Heart right ventricle (tissue), 16 donors: ENCODE results near the gene PLCH1. TPM values are rescaled to one million over a fixed set of nuclear protein-coding genes. Genes with fewer than 3 reads are reported as not detected.

Experiments used
- ATAC-seq, 8 donors: fragments of 200-7000 bp; cut with Tn5 transposase; one replicate each; pipeline ENCODE4 v1.9.1; 2020; ENCODE audit warnings: mild to moderate bottlenecking in 8 of 8, moderate library complexity in 8 of 8, moderate number of reproducible peaks in 1 of 8
- DNase-seq, 2 donors: peaks; one replicate each; pipeline ENCODE4 v3.0.0-alpha.2; 2020
- H3K27ac ChIP-seq, 10 donors: fragments of 200-600 bp; sonication (generic) in 2 of 10; one replicate each; pipeline versions ENCODE4 v1.5.0 to v1.8.0; 2020 to 2022; ENCODE audit warnings: mild to moderate bottlenecking in 3 of 10
- H3K27me3 ChIP-seq, 7 donors: fragments of 200-600 bp; one replicate each; pipeline ENCODE4 v1.8.0; 2021 to 2022; ENCODE audit warnings: mild to moderate bottlenecking in 2 of 7
- H3K36me3 ChIP-seq, 9 donors: fragments of 200-600 bp; sonication (generic) in 1 of 9; one replicate each; pipeline versions ENCODE4 v1.5.0 to v1.8.0; 2020 to 2022; ENCODE audit warnings: mild to moderate bottlenecking in 2 of 9
- H3K4me1 ChIP-seq, 9 donors: fragments of 200-600 bp; sonication (generic) in 1 of 9; one replicate each; pipeline versions ENCODE4 v1.5.0 to v1.8.0; 2020 to 2022; ENCODE audit warnings: mild to moderate bottlenecking in 4 of 9
- H3K4me3 ChIP-seq, 10 donors: fragments of 200-600 bp; sonication (generic) in 2 of 10; one replicate each; pipeline versions ENCODE4 v1.5.0 to v1.8.0; 2020 to 2022; ENCODE audit warnings: mild to moderate bottlenecking in 7 of 10, moderate library complexity in 2 of 10
- H3K9me3 ChIP-seq, 11 donors: fragments of 200-600 bp in 10 of 11; sonication (generic) in 2 of 11; one replicate each; pipeline versions ENCODE4 v1.5.0 to v1.8.0; 2013 to 2022; ENCODE audit warnings: mild to moderate bottlenecking in 2 of 11, control low read depth in 1 of 11, moderate library complexity in 1 of 11
- WGBS, 2 donors: extraction: QIAGEN DNeasy Blood & Tissue Kit; methylation state at CpG; one replicate each; pipeline ENCODE4 v1.1.7; 2013; ENCODE audit warnings: inconsistent platforms in 1 of 2; 5-methylcytosine and 5-hydroxymethylcytosine counted together
- intact Hi-C, 10 donors: fragments of 100-400 bp; cut with DNase I; formaldehyde crosslinking; loops; one replicate each; pipeline versions ENCODE4 v1.11.1 to v1.14.2; 2022
- polyA plus RNA-seq, 2 donors: library from polyadenylated mRNA; stranded (reverse); fragments of 200-250 nt; gene quantifications; one replicate each; pipeline ENCODE4 v1.2.3, GENCODE V29; 2013
- total RNA-seq, 10 donors: library from RNA; stranded (reverse); fragmentation: NEBNext Ultra II Directional in 3 of 10; extraction: Animal tissue kit (Norgen Biotek cat#: 25700) in 3 of 10; gene quantifications; one replicate each; pipeline versions ENCODE4 v1.2.1 to v1.2.4, GENCODE V29; 2021 to 2023
- TF ChIP-seq, protein P1 (sequence below), 9 donors: fragments of 200-600 bp; sonication (generic) in 2 of 9; IDR thresholded peaks; one replicate each; pipeline versions ENCODE4 v1.5.0 to v1.8.0; 2021 to 2022; ENCODE audit warnings: antibody characterized with exemption in 9 of 9, mild to moderate bottlenecking in 5 of 9, moderate library complexity in 1 of 9
- donor health status: Arrhythmogenic right ventricular cardiomyopathy.
- donor health status: ischemic (EF 13 %, LVEDD 7.1; RV severe dilation, severe dysfunction).
- donor health status: healthy with polysubstance abuse.
- donor health status: DM: no; HTN: yes; CAD: no.
- donor health status: DM: no; HTN: no; CAD: no.
- donor health status: ischemic (EF 25% LVEDD 6.9; RV normal size, moderate dysfunction).
- donor health status: ischemic (EF 25% LVEDD 5.7; RV mildly dilated, moderate dysfunction).
- donor health status: healthy.
- donor health status: DM: yes; HTN: yes; CAD: no.
- donor health status: Ischemic cardiomyopathy.
- donor health status: ischemic (EF 35%, LVEDD 5.7; RV mildly dilated, moderate dysfunction).
- donor health status: nonischemic (EF 11% LVEDD 7.7; RV severe dilation, severe dysfunction).
- donor health status: DM: yes; HTN: yes; CAD: no.
- donor health status: PGD.
- donor health status: ischemic (EF 29% LVEDD 5.4; RV normal size, mild dysfunction).
- donor health status: nonischemic (EF 23%, LVEDD 6.1; RV moderate dilation, normal function).

The PLCH1 gene
- total and polyA plus RNA-seq, 12 donors = 0.13 to 2.1 (median 0.51) TPM

- H3K27ac ChIP-seq = no peak overlapping the region
- H3K4me1 ChIP-seq = no peaks in the 10 kb centered on the region
- no peaks in the 10 kb centered on the region for H3K36me3 ChIP-seq
- no peaks in the 10 kb centered on the region for H3K9me3 ChIP-seq
- ATAC-seq = no peak
- intact Hi-C loops = no loop called here
- WGBS, 2 donors = 81 to 83% methylated on average over 5 of the region's 5 CpGs
- H3K27me3 ChIP-seq = peaks cover 0 to 5% (median 0%) of the 10 kb centered on the region in 7 donors
- TF ChIP-seq, protein P1, sequence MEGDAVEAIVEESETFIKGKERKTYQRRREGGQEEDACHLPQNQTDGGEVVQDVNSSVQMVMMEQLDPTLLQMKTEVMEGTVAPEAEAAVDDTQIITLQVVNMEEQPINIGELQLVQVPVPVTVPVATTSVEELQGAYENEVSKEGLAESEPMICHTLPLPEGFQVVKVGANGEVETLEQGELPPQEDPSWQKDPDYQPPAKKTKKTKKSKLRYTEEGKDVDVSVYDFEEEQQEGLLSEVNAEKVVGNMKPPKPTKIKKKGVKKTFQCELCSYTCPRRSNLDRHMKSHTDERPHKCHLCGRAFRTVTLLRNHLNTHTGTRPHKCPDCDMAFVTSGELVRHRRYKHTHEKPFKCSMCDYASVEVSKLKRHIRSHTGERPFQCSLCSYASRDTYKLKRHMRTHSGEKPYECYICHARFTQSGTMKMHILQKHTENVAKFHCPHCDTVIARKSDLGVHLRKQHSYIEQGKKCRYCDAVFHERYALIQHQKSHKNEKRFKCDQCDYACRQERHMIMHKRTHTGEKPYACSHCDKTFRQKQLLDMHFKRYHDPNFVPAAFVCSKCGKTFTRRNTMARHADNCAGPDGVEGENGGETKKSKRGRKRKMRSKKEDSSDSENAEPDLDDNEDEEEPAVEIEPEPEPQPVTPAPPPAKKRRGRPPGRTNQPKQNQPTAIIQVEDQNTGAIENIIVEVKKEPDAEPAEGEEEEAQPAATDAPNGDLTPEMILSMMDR (IDR thresholded peaks at IDR 0.05) = no peak
- no peak overlapping the region for H3K4me3 ChIP-seq
- DNase-seq = no peak
These were observed 86.9 kb downstream of the PLCH1 start for GRCh38 chr3:155658006-155658405.

GRCh38 chr3:155657161-155657560 is 87.7 kb downstream of the PLCH1 start:
- intact Hi-C loops = no loop called here
- Histone ChIP-seq H3K27me3 (peaks cover 0 to 5% (median 0%) of the 10 kb centered on the region in 7 donors), H3K36me3 (no peaks in the 10 kb centered on the region), H3K4me3 (no peak overlapping the region), H3K9me3 (no peaks in the 10 kb centered on the region), H3K27ac (no peak overlapping the region), H3K4me1 (no peaks in the 10 kb centered on the region)
- ATAC-seq (no peak), DNase-seq (no peak)
- TF ChIP-seq, protein P1 (IDR thresholded peaks at IDR 0.05) = no peak
- 66 to 72% methylated on average over 4 of the region's 4 CpGs for WGBS, 2 donors

DNA sequence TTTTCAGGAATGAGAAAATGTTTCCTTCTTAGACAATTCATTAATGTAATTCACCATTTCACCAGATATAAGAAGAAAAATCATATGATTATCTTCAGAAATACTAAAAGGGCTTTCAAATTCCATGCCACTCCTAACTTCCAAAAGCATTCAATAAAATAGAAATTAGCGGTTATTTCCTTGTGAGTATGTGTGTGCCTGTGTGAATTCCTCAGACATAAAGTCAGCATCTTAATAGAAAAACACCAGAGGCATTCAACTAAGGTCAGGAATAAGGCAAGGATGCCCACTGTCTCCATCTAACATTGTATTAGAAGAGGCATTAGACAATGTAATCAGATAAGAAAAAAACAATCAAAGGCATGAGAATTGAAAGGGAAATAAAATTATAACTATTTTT is 88.4 kb downstream of the PLCH1 start:
- peaks cover 0 to 5% (median 0%) of the 10 kb centered on the region in 7 donors for H3K27me3 ChIP-seq
- H3K4me3 ChIP-seq = no peak overlapping the region
- ATAC-seq (no peak), DNase-seq (no peak)
- intact Hi-C loops = no loop called here
- no peaks in the 10 kb centered on the region for H3K9me3 ChIP-seq
- no peak overlapping the region for H3K27ac ChIP-seq
- 81 to 85% methylated on average over 1 of the region's 1 CpG for WGBS, 2 donors
- TF ChIP-seq, protein P1 (IDR thresholded peaks at IDR 0.05) = no peak
- H3K4me1 ChIP-seq = no peaks in the 10 kb centered on the region
- H3K36me3 ChIP-seq = no peaks in the 10 kb centered on the region

GRCh38 chr3:155651489-155652218 is 93.2 kb downstream of the PLCH1 start:
- 75 to 76% methylated on average over 3 of the region's 3 CpGs for WGBS, 2 donors
- H3K36me3 ChIP-seq = no peaks in the 10 kb centered on the region
- H3K4me3 ChIP-seq = no peak overlapping the region
- DNase-seq (no peak), ATAC-seq (no peak)
- no peaks in the 10 kb centered on the region for H3K9me3 ChIP-seq
- H3K27me3 ChIP-seq = peaks cover 0 to 5% (median 0%) of the 10 kb centered on the region in 7 donors
- intact Hi-C loops = no loop called here
- no peak overlapping the region for H3K27ac ChIP-seq
- H3K4me1 ChIP-seq = peaks cover 0 to 5% (median 0%) of the 10 kb centered on the region in 9 donors
- TF ChIP-seq, protein P1 (IDR thresholded peaks at IDR 0.05) = no peak
